NCI-H69 (cell line): Measurements from ENCODE around the gene ABCC5.
A peak's percentile ranks its signal among the peaks of the same experiment; 100 is the strongest.

ENCODE experiments used
- DNase-seq: peaks from one replicate; lab custom pipeline; 2025; lab: John Stamatoyannopoulos, UW

ABCC5 gene

DNA sequence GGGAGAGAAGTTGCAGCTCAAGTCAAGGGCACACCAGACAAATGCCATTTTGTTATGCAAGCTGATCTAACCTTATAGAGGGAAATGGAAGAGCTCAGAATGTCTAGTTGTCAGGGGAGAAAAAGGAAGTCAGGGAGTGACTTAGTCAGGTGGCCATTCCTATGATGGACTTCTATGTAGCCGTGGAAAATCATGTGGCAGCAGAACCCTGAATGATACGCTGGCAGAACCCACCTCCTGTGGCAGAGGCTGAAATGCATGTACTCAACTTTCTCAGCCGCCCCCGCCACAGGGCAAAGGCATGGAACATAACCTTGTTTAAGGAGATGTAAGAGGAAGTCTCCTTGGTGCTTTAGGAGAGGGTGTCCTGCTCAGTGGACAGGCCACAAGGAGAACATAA, 95.3 kb downstream of the ABCC5 start:
- DNase-seq: no peak

- no peak for DNase-seq
Observed at GRCh38 chr3:183921096-183921495, 96.6 kb downstream of the ABCC5 start.

DNA sequence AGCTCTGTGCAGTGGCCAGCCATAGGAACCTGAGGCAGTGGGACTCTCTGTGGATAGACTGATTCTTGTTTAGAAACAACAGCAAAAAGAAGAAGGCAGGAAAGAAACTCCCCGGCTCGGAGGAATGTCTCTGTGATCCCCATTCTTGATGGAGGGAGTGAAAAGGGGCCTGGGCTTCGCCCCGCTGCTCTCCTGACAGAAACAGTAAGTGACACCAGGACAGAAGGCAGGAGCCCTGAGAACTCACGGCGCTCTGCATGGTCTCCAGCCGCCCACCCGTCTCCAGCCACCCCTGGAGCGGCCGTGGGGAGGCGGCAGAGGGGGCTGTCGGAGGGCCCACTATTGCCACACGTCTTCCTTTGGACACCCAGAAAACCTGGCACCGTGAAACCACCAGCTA, 97.3 kb downstream of the ABCC5 start:
- DNase-seq: no peak

GRCh38 chr3:183918178-183918577, 99.5 kb downstream of the ABCC5 start:
- no peak for DNase-seq

DNA sequence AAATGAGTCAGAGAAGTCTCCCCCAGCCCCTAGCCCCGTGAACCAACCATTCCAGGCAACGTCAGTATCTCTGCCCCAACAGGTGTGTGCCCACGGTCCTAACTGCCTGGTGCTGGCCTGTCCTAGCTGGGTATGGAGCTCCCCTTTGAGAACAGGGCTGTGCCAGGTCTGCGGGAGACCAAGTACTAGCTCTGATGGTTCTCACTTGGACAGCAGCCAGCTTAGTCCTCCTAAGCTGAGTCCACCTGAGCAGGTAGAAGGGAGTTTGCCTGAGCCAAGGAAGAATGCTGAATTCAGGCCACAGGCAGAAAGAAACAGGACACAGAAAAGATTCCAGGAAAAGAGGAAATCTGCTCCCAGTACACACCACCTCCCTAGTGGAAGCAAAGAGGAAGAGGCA, 99.9 kb downstream of the ABCC5 start:
- DNase-seq: no peak

- DNase-seq: no peak
Observed at GRCh38 chr3:183914856-183915255, 102.8 kb downstream of the ABCC5 start.

DNA sequence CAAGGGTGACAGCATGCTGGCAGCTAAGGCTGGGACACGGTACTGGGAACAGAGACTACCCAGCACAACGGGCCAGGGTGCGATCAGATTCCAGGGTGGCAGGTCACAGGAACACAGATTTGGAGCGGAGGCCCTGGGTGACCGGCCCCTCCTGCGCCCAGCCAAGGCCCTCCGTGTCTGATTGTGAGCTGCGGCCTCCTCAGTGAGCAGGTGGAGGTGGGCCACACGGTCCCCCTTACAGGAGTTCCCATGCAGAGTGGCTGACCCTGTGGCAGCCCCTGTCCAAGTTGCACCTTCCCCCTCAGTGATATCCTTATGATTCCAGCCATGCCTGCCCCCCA, 104.1 kb downstream of the ABCC5 start:
- no peak for DNase-seq

- no peak for DNase-seq
Observed at GRCh38 chr3:183912895-183913579, 104.6 kb downstream of the ABCC5 start.

DNA sequence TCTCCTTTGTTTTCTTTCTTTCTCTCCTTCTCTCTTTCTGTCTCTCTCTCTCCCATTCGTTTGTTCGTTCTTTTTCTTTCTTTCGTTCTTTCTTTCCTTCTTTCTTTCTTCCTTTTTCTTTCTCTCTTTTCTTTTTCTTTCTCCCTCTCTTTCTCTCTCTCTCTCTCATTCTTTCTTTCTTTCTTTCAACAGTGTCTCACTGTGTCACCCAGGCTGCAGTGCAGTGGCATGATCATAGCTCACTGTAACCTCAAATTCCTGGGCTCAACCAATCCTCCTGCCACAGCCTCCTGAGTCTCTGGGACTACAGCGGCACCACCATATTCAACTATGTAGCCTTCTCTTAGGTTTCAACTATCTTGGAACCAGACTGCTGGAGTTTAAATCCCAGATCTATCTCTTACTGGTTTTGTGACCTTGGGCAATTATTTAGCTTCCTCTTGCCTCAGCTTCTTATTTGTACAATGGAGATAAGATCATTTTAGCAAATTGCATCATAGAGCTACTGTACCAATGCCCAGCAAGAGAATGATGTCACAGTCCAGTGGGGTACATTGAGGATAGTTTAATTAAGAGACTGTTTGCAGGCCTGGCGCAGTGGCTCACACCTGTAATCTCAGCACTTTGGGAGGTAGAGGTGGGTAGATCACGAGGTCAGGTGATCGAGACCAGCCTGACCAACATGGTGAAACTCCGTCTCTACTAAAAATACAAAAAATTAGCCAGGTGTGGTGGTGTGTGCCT, 105.7 kb downstream of the ABCC5 start:
- DNase-seq: no peak

- DNase-seq: no peak
Observed at GRCh38 chr3:183911087-183911486, 106.6 kb downstream of the ABCC5 start.

GRCh38 chr3:183909030-183909600, 108.6 kb downstream of the ABCC5 start:
- no peak for DNase-seq

DNA sequence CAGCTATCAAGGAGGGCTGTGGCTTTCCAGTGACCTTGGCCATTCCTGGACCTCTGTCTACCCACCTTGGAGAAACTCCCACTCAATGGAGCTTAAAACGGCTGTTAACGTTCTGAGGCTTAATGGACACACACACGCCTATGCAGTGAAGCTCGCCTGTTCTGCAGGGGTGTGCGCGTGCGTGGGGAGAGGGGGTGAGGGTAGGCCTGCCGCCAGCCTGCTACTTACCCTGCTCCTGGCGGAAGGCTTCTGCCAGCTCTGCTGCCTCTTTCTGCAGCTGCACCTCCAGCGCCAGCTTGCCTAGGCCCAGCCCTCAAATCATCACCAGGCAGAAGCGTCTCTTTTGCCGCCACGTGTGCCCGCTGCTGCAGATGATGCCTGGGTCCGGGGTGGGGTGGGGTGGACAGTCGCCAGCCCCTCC, 109.8 kb downstream of the ABCC5 start:
- DNase-seq: no peak

GRCh38 chr3:183907176-183907575, 110.5 kb downstream of the ABCC5 start:
- no peak for DNase-seq

DNA sequence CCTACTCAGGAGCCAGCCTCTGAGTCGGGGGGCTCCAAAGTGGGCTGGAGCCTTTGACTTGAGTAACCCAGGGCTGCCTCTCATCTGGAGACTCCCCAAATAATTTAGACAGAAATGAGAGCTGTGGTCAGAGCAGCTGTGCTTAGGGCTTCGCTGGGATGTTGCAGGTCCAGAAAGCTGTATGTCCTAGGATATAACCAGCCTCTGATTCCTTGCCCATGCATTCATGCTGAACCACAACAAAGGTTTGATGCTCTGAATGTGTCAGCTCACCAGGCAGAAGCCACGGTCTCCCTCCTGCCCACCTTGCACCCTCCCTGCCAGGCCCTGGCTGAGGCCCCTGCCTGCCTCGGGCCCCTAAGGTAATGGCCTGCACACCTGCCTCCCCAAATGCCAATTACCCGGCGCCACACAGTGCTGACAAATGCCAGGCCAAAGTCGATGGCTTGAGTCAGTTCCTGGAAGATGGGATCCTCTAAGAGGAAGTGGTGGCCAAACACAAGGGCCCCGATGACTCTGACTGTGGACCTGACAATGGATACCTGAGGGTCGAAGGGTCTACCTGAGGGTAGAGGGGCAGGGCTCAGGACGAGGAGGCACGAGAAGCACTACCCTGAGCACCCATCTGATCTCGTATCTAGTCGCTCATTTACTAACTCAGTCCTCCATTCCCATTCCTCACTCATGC, 111.3 kb downstream of the ABCC5 start:
- DNase-seq: no peak

DNA sequence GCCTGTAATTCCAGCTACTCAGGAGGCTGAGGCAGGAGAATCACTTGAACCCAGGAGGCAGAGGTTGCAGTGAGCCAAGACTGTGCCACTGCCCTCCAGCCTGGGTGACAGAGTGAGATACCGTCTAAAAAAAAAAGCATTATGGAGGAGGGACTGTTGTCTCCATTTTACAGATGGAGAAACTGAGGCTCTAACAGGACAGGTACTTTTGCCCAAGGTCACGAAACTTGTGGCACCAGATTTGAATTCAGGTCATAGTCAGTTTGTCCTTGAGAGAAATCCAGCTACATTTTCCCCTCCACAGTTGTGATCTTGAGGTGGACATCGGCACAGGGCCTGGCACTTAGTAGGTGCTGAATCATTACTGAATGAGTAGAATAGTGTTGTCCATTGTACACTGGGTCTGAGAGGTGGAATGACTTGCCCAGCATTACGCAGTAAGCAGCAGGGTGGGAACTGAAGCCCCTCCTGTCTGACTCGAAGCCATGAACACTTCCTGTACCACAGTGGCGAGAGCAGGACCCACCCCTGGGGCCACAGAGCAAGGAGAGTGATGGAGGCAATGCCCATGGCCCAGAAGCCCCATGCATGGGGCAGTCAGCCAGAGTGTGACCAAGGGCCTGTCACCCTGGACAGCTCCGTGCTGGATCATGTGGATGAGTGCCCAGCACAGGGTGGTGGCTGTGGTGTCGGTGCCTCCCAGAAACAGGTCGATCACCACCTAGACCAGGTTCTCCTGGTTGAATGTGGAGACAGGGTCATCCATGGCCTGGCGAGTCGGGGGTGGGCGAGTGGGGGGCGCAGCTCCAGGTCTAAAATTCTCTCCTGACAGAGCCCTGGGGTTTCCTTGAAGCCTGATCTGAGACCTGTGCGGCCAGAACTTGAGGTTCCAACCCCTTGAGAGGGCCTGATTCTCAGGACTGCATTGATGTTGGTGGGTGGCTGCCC, 112.6 kb downstream of the ABCC5 start:
- DNase-seq: no peak

- DNase-seq: peak; percentile 57
Observed at GRCh38 chr3:183898028-183898431, 119.7 kb downstream of the ABCC5 start.

DNA sequence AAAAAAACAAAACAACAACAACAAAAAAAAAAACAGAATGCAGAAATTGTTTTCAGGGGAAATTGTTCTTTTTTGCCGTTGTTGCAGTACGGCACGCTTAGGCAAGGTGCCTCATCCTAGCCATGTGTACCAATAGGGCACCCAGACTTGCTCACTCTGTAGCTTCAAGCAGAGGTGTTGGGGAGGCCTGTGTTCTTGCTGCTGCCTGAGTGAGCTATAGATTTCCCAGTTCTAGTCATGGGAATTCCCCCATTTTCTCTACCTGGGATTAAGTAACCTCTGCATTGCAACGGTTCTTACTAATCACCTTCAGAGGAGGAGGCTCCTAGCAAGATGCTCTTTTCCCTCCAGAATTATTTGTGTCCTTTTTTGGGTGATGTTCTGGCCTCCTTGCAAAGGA, 120.1 kb downstream of the ABCC5 start:
- DNase-seq: no peak

GRCh38 chr3:183896610-183897009, 121.1 kb downstream of the ABCC5 start:
- DNase-seq: no peak

DNA sequence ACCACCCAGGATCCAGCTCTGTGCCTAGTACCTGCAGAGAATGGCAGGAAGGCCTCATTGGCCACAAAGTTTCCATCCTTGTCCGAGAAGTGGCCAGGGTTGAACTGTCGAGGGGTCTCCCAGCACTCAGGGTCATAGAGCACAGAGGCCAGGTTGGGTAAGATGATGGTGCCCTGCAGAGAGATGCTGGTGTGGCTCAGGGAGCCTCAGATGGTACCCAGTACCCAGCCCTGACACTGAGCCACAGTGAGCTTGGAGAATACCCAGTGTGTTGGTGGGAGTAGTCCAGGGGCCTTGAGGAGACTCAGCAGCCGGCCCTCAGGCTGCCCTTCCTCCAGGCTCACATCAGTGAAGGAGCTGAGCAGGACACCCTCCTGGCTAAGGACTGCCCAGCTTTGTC, 121.5 kb downstream of the ABCC5 start:
- no peak for DNase-seq

- no peak for DNase-seq
Observed at GRCh38 chr3:183895774-183896173, 121.9 kb downstream of the ABCC5 start.

GRCh38 chr3:183895296-183895695, 122.4 kb downstream of the ABCC5 start:
- peak; percentile 69 for DNase-seq
